ENCODE measurements around the gene TTLL8. TPM values are rescaled to one million over a fixed set of nuclear protein-coding genes. Genes with fewer than 3 reads are reported as not detected.
A peak's percentile ranks its signal among the peaks of the same experiment; 100 is the strongest.

TTLL8 gene
- polyA plus RNA-seq, 2 of the 4 experiments (the other 2 are of a cell fraction) = not detected

- no peak for TF ChIP-seq RAD21 (conservative IDR thresholded peaks at IDR 0.05 in 1 of 2, IDR thresholded peaks at IDR 0.05 in 1 of 2)
- TF ChIP-seq E2F6 (IDR thresholded peaks at IDR 0.05; ENCODE audit: borderline replicate concordance, low read depth) = no peak
- no peak for TF ChIP-seq MAFK (IDR thresholded peaks at IDR 0.05; ENCODE audit: partially characterized antibody)
- TF ChIP-seq NPAS2 (CRISPR knock-in tag; IDR thresholded peaks at IDR 0.05; ENCODE audit: borderline replicate concordance) = no peak
- TF ChIP-seq TP53 (CRISPR knock-in tag; IDR thresholded peaks at IDR 0.05) = no peak
- no peak for TF ChIP-seq CHD2 (IDR thresholded peaks at IDR 0.05; ENCODE audit: low read length, partially characterized antibody)
- no peak for TF ChIP-seq HOXB5 (CRISPR knock-in tag; IDR thresholded peaks at IDR 0.05)
- TF ChIP-seq KDM1A (IDR thresholded peaks at IDR 0.05; ENCODE audit: low read depth) = no peak
- no peak for TF ChIP-seq RFX5 (IDR thresholded peaks at IDR 0.05)
These were observed 11.4 kb downstream of the TTLL8 start (continued) for GRCh38 chr22:50046481-50047245.

GRCh38 chr22:50046019-50046415 is 12.1 kb downstream of the TTLL8 start:
- no peaks in the 10 kb centered on the region for H3K9me3 ChIP-seq
- FAIRE-seq = no peak
- TF ChIP-seq CHD4 (IDR thresholded peaks at IDR 0.05; ENCODE audit: borderline replicate concordance) (no peak), ZFP36 (IDR thresholded peaks at IDR 0.05; ENCODE audit: borderline replicate concordance, partially characterized antibody) (no peak), CTCF (IDR thresholded peaks at IDR 0.05) (no peak), ZNF302 (CRISPR knock-in tag; IDR thresholded peaks at IDR 0.05) (no peak), EP300 (IDR thresholded peaks at IDR 0.05) (no peak), HEYL (CRISPR knock-in tag; IDR thresholded peaks at IDR 0.05) (no peak), TFCP2L1 (CRISPR knock-in tag; IDR thresholded peaks at IDR 0.05) (no peak), KDM1A (IDR thresholded peaks at IDR 0.05; ENCODE audit: low read depth) (no peak), FOXS1 (CRISPR knock-in tag; IDR thresholded peaks at IDR 0.05) (no peak), FOSB (CRISPR knock-in tag; IDR thresholded peaks at IDR 0.05) (no peak), CHD2 (IDR thresholded peaks at IDR 0.05; ENCODE audit: low read length, partially characterized antibody) (no peak), RCOR1 (IDR thresholded peaks at IDR 0.05; ENCODE audit: low read depth, low read length) (no peak), POLR2A (IDR thresholded peaks at IDR 0.05; ENCODE audit: low read length) (no peak), ESRRA (IDR thresholded peaks at IDR 0.05; ENCODE audit: borderline replicate concordance, low read length) (no peak), HOXB13 (CRISPR knock-in tag; IDR thresholded peaks at IDR 0.05; ENCODE audit: low read depth) (no peak), CEBPB (IDR thresholded peaks at IDR 0.05) (no peak)
- POLR2A ChIA-PET = no interaction called here
- peak; percentile 32 to 41; a peak in 2 of 6 replicates for ATAC-seq
- CTCF ChIA-PET = no interaction called here
- no peak overlapping the region for H3K4me2 ChIP-seq
- DNase-seq (ENCODE audit: low read depth in 1 of 2, low spot score in 1 of 2) = no peak
- no peak overlapping the region for H3K4me3 ChIP-seq
- H3K4me1 ChIP-seq = no peaks in the 10 kb centered on the region
- 100% methylated on average over 2 of the region's 19 CpGs for WGBS (ENCODE audit: missing lambda C conversion rate)
- no peak overlapping the region for H3K27ac ChIP-seq

Data from A549 (cell line).